ENCODE measurements around the gene XIST. TPM values are rescaled to one million over a fixed set of nuclear protein-coding genes. Genes with fewer than 3 reads are reported as not detected.
"Not testable (repeated sequence)": the region's sequence is repeated elsewhere in the genome, so short reads cannot be mapped to it uniquely, and the experiment has no call there.

The XIST gene
- total RNA-seq, 1 experiment from 2014 or later, result 0.24 TPM

DNA sequence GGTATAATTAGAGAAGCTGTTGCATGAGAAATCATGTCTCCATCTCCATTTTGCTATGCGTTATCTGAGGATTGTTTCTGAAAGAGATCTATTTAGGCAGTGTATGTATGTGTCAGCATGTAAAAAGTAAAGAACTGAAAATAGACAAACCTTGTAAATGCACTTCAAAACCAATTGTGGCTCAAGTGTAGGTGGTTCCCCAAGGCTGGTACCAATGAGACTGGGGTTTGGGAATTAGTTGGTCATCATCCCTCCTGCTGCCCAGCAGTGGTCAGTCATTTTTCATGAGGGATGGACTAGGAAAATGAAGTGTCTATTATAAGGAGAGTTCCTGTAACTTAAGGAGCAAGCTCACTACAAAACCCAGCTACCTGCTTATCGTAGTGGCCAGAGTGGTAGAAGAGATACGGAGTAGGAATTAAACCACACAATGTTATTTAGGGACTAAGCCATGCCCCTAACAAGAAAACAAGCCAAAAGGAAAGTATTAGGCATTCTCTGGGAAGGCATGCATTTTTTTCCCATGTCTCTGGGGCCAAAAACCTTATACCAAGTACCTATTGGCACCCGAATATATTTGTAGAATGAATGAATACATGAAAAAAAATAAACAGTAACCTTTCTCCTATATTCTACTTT lies 30.5 kb downstream of the XIST start:
- Histone ChIP-seq H3F3A (ENCODE audit: insufficient read depth, low read depth) (no peaks in the 10 kb centered on the region), H3K4me2 (no peak overlapping the region), H3K27ac (no peak overlapping the region), H3K79me2 (ENCODE audit: low read depth) (no peaks in the 10 kb centered on the region), H2AFZ (no peak overlapping the region), H3K36me3 (ENCODE audit: low read depth) (no peaks in the 10 kb centered on the region), H3K4me1 (replicated peaks; ENCODE audit: insufficient read depth) (no peaks in the 10 kb centered on the region), H3K4me3 (no peak overlapping the region), H3K9me2 (ENCODE audit: insufficient read depth) (no peaks in the 10 kb centered on the region), H4K20me1 (ENCODE audit: insufficient read depth) (no peaks in the 10 kb centered on the region), H3K9me3 (ENCODE audit: insufficient read depth, low read depth) (no peaks in the 10 kb centered on the region), H3K27me3 (ENCODE audit: insufficient read depth, low read depth) (no peaks in the 10 kb centered on the region)
- intact Hi-C loops (cut with micrococcal nuclease; ENCODE audit: unreplicated experiment), result no loop called here
- ChIA-PET CTCF (no interaction called here), POLR2A (ENCODE audit: unreplicated experiment) (no interaction called here)
- DNase-seq, result no peak
- BruUV-seq (replicated peaks), result no TSS peak
- no peak for TF ChIP-seq EZH2 (IDR thresholded peaks at IDR 0.05; ENCODE audit: low read depth)
- TF ChIP-seq, protein P1, sequence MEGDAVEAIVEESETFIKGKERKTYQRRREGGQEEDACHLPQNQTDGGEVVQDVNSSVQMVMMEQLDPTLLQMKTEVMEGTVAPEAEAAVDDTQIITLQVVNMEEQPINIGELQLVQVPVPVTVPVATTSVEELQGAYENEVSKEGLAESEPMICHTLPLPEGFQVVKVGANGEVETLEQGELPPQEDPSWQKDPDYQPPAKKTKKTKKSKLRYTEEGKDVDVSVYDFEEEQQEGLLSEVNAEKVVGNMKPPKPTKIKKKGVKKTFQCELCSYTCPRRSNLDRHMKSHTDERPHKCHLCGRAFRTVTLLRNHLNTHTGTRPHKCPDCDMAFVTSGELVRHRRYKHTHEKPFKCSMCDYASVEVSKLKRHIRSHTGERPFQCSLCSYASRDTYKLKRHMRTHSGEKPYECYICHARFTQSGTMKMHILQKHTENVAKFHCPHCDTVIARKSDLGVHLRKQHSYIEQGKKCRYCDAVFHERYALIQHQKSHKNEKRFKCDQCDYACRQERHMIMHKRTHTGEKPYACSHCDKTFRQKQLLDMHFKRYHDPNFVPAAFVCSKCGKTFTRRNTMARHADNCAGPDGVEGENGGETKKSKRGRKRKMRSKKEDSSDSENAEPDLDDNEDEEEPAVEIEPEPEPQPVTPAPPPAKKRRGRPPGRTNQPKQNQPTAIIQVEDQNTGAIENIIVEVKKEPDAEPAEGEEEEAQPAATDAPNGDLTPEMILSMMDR (conservative IDR thresholded peaks at IDR 0.05), result no peak

DNA sequence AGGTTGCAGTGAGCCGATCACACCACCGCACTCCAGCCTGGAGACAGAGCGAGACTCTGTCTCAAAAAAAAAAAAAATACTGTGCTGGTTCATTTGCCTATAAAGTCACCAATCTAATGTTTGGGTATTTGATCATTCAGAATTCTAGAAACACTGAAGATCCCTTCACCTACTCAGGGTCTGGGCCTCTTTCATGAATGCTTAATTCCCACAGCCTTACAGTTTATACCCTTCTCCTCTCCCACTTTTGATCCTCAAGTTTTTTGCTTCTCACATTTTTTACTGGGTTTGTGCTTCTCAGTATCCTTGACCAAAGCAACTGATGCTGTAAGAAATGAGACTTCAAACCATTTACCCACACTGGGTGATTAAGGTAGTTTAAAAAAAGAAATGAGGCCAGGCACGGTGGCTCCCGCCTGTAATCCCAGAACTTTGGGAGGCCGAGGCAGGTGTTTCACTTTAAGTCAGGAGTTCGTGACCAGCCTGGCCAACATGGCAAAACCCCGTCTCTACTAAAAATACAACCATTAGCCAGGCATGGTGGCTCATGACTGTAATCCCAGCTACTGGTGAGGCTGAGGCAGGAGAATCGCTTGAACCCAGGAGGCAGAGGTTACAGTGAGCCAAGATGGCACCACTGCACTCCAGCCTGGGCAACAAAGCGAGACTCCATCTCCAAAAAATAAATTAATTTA lies 32.5 kb downstream of the XIST start:
- intact Hi-C loops (cut with micrococcal nuclease; ENCODE audit: unreplicated experiment); H3K4me2 ChIP-seq; H3K27me3 ChIP-seq (ENCODE audit: insufficient read depth, low read depth); H3K4me1 ChIP-seq (replicated peaks; ENCODE audit: insufficient read depth); H2AFZ ChIP-seq; H3K9me2 ChIP-seq (ENCODE audit: insufficient read depth); POLR2A ChIA-PET (ENCODE audit: unreplicated experiment); H3F3A ChIP-seq (ENCODE audit: insufficient read depth, low read depth); DNase-seq; H3K36me3 ChIP-seq (ENCODE audit: low read depth); BruUV-seq (replicated peaks); CTCF ChIA-PET; H4K20me1 ChIP-seq (ENCODE audit: insufficient read depth); H3K79me2 ChIP-seq (ENCODE audit: low read depth); H3K27ac ChIP-seq; H3K9me3 ChIP-seq (ENCODE audit: insufficient read depth, low read depth); H3K4me3 ChIP-seq: not testable (repeated sequence)

- DNase-seq, result no peak
- TF ChIP-seq, protein P1 (conservative IDR thresholded peaks at IDR 0.05), result no peak
- no peak for TF ChIP-seq EZH2 (IDR thresholded peaks at IDR 0.05; ENCODE audit: low read depth)
- POLR2A ChIA-PET (ENCODE audit: unreplicated experiment), result no interaction called here
- Histone ChIP-seq H3K4me1 (replicated peaks; ENCODE audit: insufficient read depth) (no peaks in the 10 kb centered on the region), H3K4me3 (no peak overlapping the region), H3K27ac (no peak overlapping the region), H3K36me3 (ENCODE audit: low read depth) (no peaks in the 10 kb centered on the region), H3K4me2 (no peak overlapping the region), H3F3A (ENCODE audit: insufficient read depth, low read depth) (no peaks in the 10 kb centered on the region), H3K9me3 (ENCODE audit: insufficient read depth, low read depth) (no peaks in the 10 kb centered on the region), H4K20me1 (ENCODE audit: insufficient read depth) (no peaks in the 10 kb centered on the region), H2AFZ (no peak overlapping the region), H3K9me2 (ENCODE audit: insufficient read depth) (no peaks in the 10 kb centered on the region), H3K27me3 (ENCODE audit: insufficient read depth, low read depth) (peaks cover 10% of the 10 kb centered on the region; the same call in 1 of the 2 replicates), H3K79me2 (ENCODE audit: low read depth) (no peaks in the 10 kb centered on the region)
- no TSS peak for BruUV-seq (replicated peaks)
- CTCF ChIA-PET, result no interaction called here
- intact Hi-C loops (cut with micrococcal nuclease; ENCODE audit: unreplicated experiment), result no loop called here
Observed at GRCh38 chrX:73818200-73819116, 34.1 kb downstream of the XIST start.
